Psoas muscle (tissue), 8 donors: ENCODE measurements around the gene MAPK6. TPM values are rescaled to one million over a fixed set of nuclear protein-coding genes. Genes with fewer than 3 reads are reported as not detected.

Source experiments
- ATAC-seq, 4 donors: fragments of 200-7000 bp; cut with Tn5 transposase; one replicate each; pipeline ENCODE4 v1.9.1; 2020; ENCODE audit warnings: moderate library complexity in 3 of 4, mild to moderate bottlenecking in 2 of 4
- DNase-seq, 2 donors: peaks; one replicate each; pipeline ENCODE4 v3.0.0-alpha.2; 2020
- H3K27ac ChIP-seq: fragments of 200-600 bp; one replicate; pipeline ENCODE4 v1.8.0; 2022
- H3K27me3 ChIP-seq, 3 donors: fragments of 200-600 bp in 1 of 3; one replicate each; pipeline versions ENCODE4 v1.6.1 to v1.8.0; 2013 to 2022; ENCODE audit warnings: low read length in 2 of 3, mild to moderate bottlenecking in 2 of 3, moderate library complexity in 1 of 3; ENCODE audit not compliant: insufficient read depth in 3 of 3
- H3K36me3 ChIP-seq, 2 donors: fragments of 200-600 bp in 1 of 2; one replicate each; pipeline versions ENCODE4 v1.6.1 to v1.8.0; 2013 to 2022; ENCODE audit warnings: low read depth in 1 of 2, mild to moderate bottlenecking in 1 of 2, moderate library complexity in 1 of 2; ENCODE audit not compliant: insufficient read depth in 1 of 2
- H3K4me1 ChIP-seq: fragments of 200-600 bp; one replicate; pipeline ENCODE4 v1.8.0; 2022
- H3K4me3 ChIP-seq: fragments of 200-600 bp; one replicate; pipeline ENCODE4 v1.8.0; 2022; ENCODE audit warnings: mild to moderate bottlenecking
- H3K9me3 ChIP-seq: fragments of 200-600 bp; one replicate; pipeline ENCODE4 v1.8.0; 2022
- WGBS, 3 donors: extraction: QIAGEN DNeasy Blood & Tissue Kit; methylation state at CpG; one replicate each; pipeline versions ENCODE4 v1.1.6 to v1.1.7; 2013; 5-methylcytosine and 5-hydroxymethylcytosine counted together
- intact Hi-C, 2 donors: fragments of 100-400 bp; cut with DNase I; formaldehyde crosslinking; loops; one replicate each; pipeline versions ENCODE4 v1.11.0 to v1.14.2; 2022
- polyA plus RNA-seq, 3 donors: library from polyadenylated mRNA; stranded (reverse); fragments of 200-250 nt; gene quantifications; one replicate each; pipeline ENCODE4 v1.2.3, GENCODE V29; 2013
- total RNA-seq, 4 donors: library from RNA; stranded (reverse); fragmentation: NEBNext Ultra II Directional in 2 of 4; extraction: Animal tissue kit (Norgen Biotek cat#: 25700) in 2 of 4; gene quantifications; one replicate each; pipeline versions ENCODE4 v1.2.1 to v1.2.4, GENCODE V29; 2021 to 2023
- TF ChIP-seq, protein P1 (sequence below): fragments of 200-600 bp; IDR thresholded peaks from one replicate; pipeline ENCODE4 v1.8.0; 2022; ENCODE audit warnings: antibody characterized with exemption
- donor health status: healthy with polysubstance abuse.
- donor health status: DM: no; HTN: no; CAD: no; lungs with moderate emphysema.
- donor health status: Bipolar disorder and iron deficiency.
- donor health status: healthy.
- donor health status: DM: yes; HTN: yes; CAD: no.
- donor health status: DM: no; HTN: no; CAD: no.
- donor health status: DM: no; HTN: no; CAD: no.
- donor health status: DM: yes; HTN: yes; CAD: no.

The MAPK6 gene
- total and polyA plus RNA-seq, 7 donors = 21.1 to 62.7 (median 48.5) TPM

DNA sequence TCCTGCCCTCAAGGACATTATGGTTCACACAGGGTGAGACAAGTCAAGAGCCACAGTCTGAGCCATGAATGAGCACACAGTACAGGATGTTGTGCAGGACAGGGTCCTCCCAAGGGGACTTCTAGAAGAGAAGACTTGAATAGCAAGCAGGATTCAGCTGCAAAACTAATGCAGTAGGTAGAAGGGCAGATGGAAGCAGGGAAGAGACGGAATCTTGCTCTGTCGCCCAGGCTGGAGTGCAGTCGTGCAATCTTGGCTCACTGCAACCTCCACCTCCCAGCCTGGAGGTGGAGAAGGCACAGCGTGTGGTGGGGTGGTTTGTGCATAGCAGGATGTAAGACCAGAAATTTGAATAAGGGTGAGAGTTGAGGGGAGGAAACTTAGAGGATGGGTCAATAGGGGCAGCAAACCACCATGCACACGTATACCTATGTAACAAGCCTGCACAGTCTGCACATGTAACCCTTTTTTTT, 85.5 kb downstream of the MAPK6 start:
- ATAC-seq = no peak

DNA sequence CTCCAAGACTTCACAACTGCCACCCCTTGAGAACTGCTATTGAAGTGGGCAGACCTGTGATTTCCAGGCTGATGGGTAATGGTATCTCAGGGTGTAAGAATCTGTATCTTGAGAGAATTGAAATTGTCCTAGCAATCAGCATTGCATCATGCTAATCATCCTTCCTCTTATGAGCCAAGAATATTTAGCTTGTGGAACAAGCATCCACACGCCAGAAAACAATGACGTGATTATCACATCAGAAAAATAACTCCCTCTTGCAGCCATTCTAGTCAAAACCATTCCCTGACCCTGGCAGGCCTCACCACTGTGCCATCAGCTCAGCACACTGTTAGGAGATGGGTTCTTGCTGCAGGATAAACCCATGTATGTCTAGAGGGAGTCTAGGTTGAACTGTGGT, 86.8 kb downstream of the MAPK6 start:
- no peak for ATAC-seq
- H3K27me3 ChIP-seq = peaks cover 0 to 8% (median 0%) of the 10 kb centered on the region in 3 donors
- 77 to 87% (median 78%) methylated on average over 2 of the region's 2 CpGs for WGBS, 3 donors

More for the DNA sequence above, 85.5 kb downstream of the MAPK6 start:
- no peak overlapping the region for H3K27ac ChIP-seq
- 74 to 85% (median 77%) methylated on average over 5 of the region's 5 CpGs for WGBS, 3 donors
- intact Hi-C loops = no loop called here
- H3K27me3 ChIP-seq = no peaks in the 10 kb centered on the region
- H3K4me1 ChIP-seq = peaks cover 5% of the 10 kb centered on the region
- TF ChIP-seq, protein P1, sequence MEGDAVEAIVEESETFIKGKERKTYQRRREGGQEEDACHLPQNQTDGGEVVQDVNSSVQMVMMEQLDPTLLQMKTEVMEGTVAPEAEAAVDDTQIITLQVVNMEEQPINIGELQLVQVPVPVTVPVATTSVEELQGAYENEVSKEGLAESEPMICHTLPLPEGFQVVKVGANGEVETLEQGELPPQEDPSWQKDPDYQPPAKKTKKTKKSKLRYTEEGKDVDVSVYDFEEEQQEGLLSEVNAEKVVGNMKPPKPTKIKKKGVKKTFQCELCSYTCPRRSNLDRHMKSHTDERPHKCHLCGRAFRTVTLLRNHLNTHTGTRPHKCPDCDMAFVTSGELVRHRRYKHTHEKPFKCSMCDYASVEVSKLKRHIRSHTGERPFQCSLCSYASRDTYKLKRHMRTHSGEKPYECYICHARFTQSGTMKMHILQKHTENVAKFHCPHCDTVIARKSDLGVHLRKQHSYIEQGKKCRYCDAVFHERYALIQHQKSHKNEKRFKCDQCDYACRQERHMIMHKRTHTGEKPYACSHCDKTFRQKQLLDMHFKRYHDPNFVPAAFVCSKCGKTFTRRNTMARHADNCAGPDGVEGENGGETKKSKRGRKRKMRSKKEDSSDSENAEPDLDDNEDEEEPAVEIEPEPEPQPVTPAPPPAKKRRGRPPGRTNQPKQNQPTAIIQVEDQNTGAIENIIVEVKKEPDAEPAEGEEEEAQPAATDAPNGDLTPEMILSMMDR = no peak
- no peaks in the 10 kb centered on the region for H3K36me3 ChIP-seq
- no peak overlapping the region for H3K4me3 ChIP-seq
- no peaks in the 10 kb centered on the region for H3K9me3 ChIP-seq
- no peak for DNase-seq

DNA sequence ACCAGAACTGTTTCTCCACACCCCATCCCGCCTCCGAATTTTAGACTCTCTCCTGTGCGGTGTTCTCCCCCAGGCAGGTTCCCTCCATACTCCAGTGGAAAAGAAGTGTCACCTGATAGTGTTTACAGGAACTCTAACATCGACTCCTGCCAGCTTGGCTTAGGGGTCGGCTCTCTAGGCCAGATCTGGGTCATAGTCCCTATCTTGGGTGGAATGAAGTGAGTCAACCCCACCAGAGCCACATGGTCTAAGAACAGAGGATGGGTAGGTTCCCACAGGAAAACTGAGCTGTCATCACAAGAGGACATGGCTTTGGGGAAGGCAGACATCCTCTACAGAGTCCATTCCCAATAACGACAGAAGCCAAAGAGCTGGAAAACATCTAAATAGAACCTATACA, 87.6 kb downstream of the MAPK6 start:
- Histone ChIP-seq H3K27ac (no peak overlapping the region), H3K4me3 (no peak overlapping the region), H3K36me3 (no peaks in the 10 kb centered on the region), H3K27me3 (peaks cover 0 to 12% (median 0%) of the 10 kb centered on the region in 3 donors), H3K9me3 (no peaks in the 10 kb centered on the region), H3K4me1 (peaks cover 5% of the 10 kb centered on the region)
- DNase-seq = no peak
- ATAC-seq = no peak
- TF ChIP-seq, protein P1 = no peak
- WGBS, 3 donors = 56 to 70% (median 58%) methylated on average over 6 of the region's 6 CpGs
- intact Hi-C loops = no loop called here

More for the DNA sequence above, 86.8 kb downstream of the MAPK6 start:
- TF ChIP-seq, protein P1 = no peak
- H3K27ac ChIP-seq = no peak overlapping the region
- H3K9me3 ChIP-seq = no peaks in the 10 kb centered on the region
- no peak overlapping the region for H3K4me3 ChIP-seq
- H3K4me1 ChIP-seq = peaks cover 5% of the 10 kb centered on the region
- intact Hi-C loops = no loop called here
- no peaks in the 10 kb centered on the region for H3K36me3 ChIP-seq
- DNase-seq = no peak

DNA sequence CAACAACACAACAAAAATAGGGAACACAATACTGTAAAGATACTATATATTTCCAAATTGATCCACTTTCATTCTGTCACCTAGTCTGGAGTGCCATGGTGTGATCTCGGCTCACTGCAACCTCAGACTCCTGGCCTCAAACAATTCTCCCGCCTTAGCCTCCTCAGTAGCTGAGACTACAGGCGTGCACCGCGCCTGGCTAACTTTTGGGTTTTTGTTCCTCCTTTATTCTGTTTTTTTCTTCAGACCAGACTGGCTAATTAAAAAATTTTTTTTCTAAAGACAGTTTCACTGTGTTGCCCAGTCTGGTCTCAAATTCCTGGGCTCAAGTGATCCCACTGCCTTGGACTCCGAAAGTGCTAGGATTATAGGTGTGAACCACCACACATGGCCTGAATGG, 88.2 kb downstream of the MAPK6 start:
- H3K27me3 ChIP-seq = peaks cover 0 to 18% (median under 1%) of the 10 kb centered on the region in 3 donors
- H3K27ac ChIP-seq = no peak overlapping the region
- no peak for DNase-seq
- no peak overlapping the region for H3K4me3 ChIP-seq
- TF ChIP-seq, protein P1 = no peak
- WGBS, 3 donors = 96 to 99% (median 97%) methylated on average over 6 of the region's 6 CpGs
- intact Hi-C loops = no loop called here
- H3K9me3 ChIP-seq = no peaks in the 10 kb centered on the region
- no peak for ATAC-seq
- H3K36me3 ChIP-seq = no peaks in the 10 kb centered on the region
- H3K4me1 ChIP-seq = peaks cover 5% of the 10 kb centered on the region
